B cell (primary cell): ENCODE data around the gene TYK2. TPM values are rescaled to one million over a fixed set of nuclear protein-coding genes. Genes with fewer than 3 reads are reported as not detected.

Experiments used
- ATAC-seq: fragments of 200-7000 bp; cut with Tn5 transposase; one replicate; pipeline ENCODE4 v1.10.0; 2021; ENCODE audit warnings: low read depth, mild to moderate bottlenecking, moderate number of reproducible peaks, moderate library complexity
- CTCF ChIA-PET: fragments of 350-600 bp; sonication (Branson Sonifier 250); formaldehyde crosslinking; loops from one replicate; lab custom pipeline; 2021; ENCODE audit warnings: antibody characterized with exemption, inconsistent platforms; lab: Charles Lee
- POLR2A ChIA-PET: fragments of 350-600 bp; sonication (Branson Sonifier 250); formaldehyde crosslinking; loops from one replicate; lab custom pipeline; 2021; ENCODE audit warnings: antibody characterized with exemption; lab: Charles Lee
- DNase-seq: peaks from one replicate; pipeline ENCODE4 v3.0.0; 2013
- H2AFZ ChIP-seq: 2 replicates; pipeline ENCODE4 v1.6.1; 2012; ENCODE audit warnings: mild to moderate bottlenecking, low read depth, low read length; ENCODE audit not compliant: insufficient read depth, poor library complexity, severe bottlenecking
- H3K27ac ChIP-seq, 2 donors: 1 replicate in 1 of 2; 2 replicates in 1 of 2; pipeline ENCODE4 v1.5.1; 2012 to 2013; ENCODE audit warnings: low read length in 2 of 2, mild to moderate bottlenecking in 2 of 2, moderate library complexity in 1 of 2
- H3K27me3 ChIP-seq, 4 experiments: fragments of 200-600 bp in 1 of 4; sonication (generic) in 1 of 4; replicated peaks in 1 of 4; 1 replicate in 2 of 4; 2 replicates in 2 of 4; pipeline versions ENCODE4 v1.6.1 to v1.7.0; 2013 to 2016; ENCODE audit warnings: low read length in 3 of 4, mild to moderate bottlenecking in 2 of 4, mixed read lengths in 1 of 4, moderate library complexity in 1 of 4; ENCODE audit not compliant: insufficient read depth in 4 of 4, control insufficient read depth in 3 of 4; ENCODE audit errors: control extremely low read depth in 1 of 4
- H3K36me3 ChIP-seq, 2 experiments: replicated peaks in 1 of 2; 1 replicate in 1 of 2; 2 replicates in 1 of 2; pipeline versions ENCODE4 v1.6.1 to v1.7.1; 2013; ENCODE audit warnings: low read length in 1 of 2; ENCODE audit not compliant: insufficient read depth in 2 of 2, control insufficient read depth in 1 of 2; ENCODE audit errors: control extremely low read depth in 1 of 2, extremely low read depth in 1 of 2
- H3K4me1 ChIP-seq, 2 donors: fragments of 200-600 bp in 1 of 2; sonication (generic) in 1 of 2; 1 replicate in 1 of 2; 2 replicates in 1 of 2; pipeline versions ENCODE4 v1.5.1 to v1.6.1; 2013 to 2017; ENCODE audit warnings: low read length in 2 of 2; ENCODE audit not compliant: control insufficient read depth in 2 of 2, insufficient read depth in 2 of 2
- H3K4me2 ChIP-seq: replicated peaks from 2 replicates; pipeline ENCODE3; 2012; ENCODE audit warnings: mild to moderate bottlenecking, low read depth, low read length; ENCODE audit not compliant: poor library complexity, severe bottlenecking
- H3K4me3 ChIP-seq, 5 experiments: fragments of 200-600 bp in 1 of 5; sonication (generic) in 1 of 5; 1 replicate in 3 of 5; 2 replicates in 2 of 5; pipeline versions ENCODE4 v1.5.1 to v1.7.0; 2011 to 2016; ENCODE audit warnings: low read length in 4 of 5, mild to moderate bottlenecking in 4 of 5, low read depth in 2 of 5, control low read depth in 1 of 5, moderate library complexity in 1 of 5; ENCODE audit not compliant: insufficient read depth in 1 of 5; ENCODE audit errors: control extremely low read depth in 1 of 5, extremely low read depth in 1 of 5
- H3K79me2 ChIP-seq: fragments of 200-600 bp; sonication (generic); one replicate; pipeline ENCODE4 v1.6.0; 2016; ENCODE audit warnings: low read length; ENCODE audit not compliant: control insufficient read depth, insufficient read depth
- H3K9ac ChIP-seq: fragments of 200-600 bp; sonication (generic); 2 replicates; pipeline ENCODE4 v1.6.1; 2017; ENCODE audit warnings: mild to moderate bottlenecking, low read length, moderate library complexity
- H3K9me3 ChIP-seq, 3 donors: one replicate each; pipeline versions ENCODE4 v1.6.1 to v1.7.1; 2013; ENCODE audit warnings: low read length in 2 of 3; ENCODE audit not compliant: control insufficient read depth in 2 of 3, insufficient read depth in 1 of 3; ENCODE audit errors: control extremely low read depth in 1 of 3
- H4K20me1 ChIP-seq: 2 replicates; pipeline ENCODE4 v1.6.0; 2012; ENCODE audit warnings: mild to moderate bottlenecking, low read length; ENCODE audit not compliant: insufficient read depth, control insufficient read depth, poor library complexity, severe bottlenecking
- H3K27ac Mint-ChIP-seq: one replicate; pipeline ENCODE4 v1.8.0; 2021; ENCODE audit warnings: mixed read lengths
- H3K27me3 Mint-ChIP-seq: one replicate; pipeline ENCODE4 v1.8.0; 2021; ENCODE audit warnings: mixed read lengths
- H3K4me1 Mint-ChIP-seq: one replicate; pipeline ENCODE4 v1.8.0; 2021; ENCODE audit warnings: mixed read lengths
- H3K4me3 Mint-ChIP-seq: one replicate; pipeline ENCODE4 v1.8.0; 2021; ENCODE audit warnings: mixed read lengths
- H3K9me3 Mint-ChIP-seq: one replicate; pipeline ENCODE4 v1.8.0; 2022; ENCODE audit warnings: mixed read lengths; ENCODE audit not compliant: insufficient read depth
- CTCF ChIP-seq: fragments of 200-600 bp; IDR thresholded peaks from one replicate; pipeline ENCODE4 v1.8.0; 2022; ENCODE audit warnings: antibody characterized with exemption, mild to moderate bottlenecking
- EZH2 ChIP-seq: IDR thresholded peaks from 2 replicates; pipeline ENCODE4 v1.6.1; 2012; ENCODE audit warnings: borderline replicate concordance, low read depth, mild to moderate bottlenecking, moderate library complexity, low read length; ENCODE audit not compliant: insufficient read depth, poor library complexity, severe bottlenecking
- WGBS: methylation state at CpG from one replicate; pipeline ENCODE4 v1.1.5; 2013; ENCODE audit warnings: missing lambda C conversion rate; ENCODE audit not compliant: insufficient coverage; 5-methylcytosine and 5-hydroxymethylcytosine counted together
- intact Hi-C: fragments of 100-400 bp; cut with micrococcal nuclease; formaldehyde crosslinking; loops from one replicate; pipeline ENCODE4 v1.10.0; 2022
- polyA plus RNA-seq: library from polyadenylated mRNA; depleted of rRNA; stranded (reverse); fragments of >200 nt; gene quantifications from 2 replicates; pipeline ENCODE4 v1.2.3, GENCODE V29; 2012
- total RNA-seq, 2 donors: library from RNA; stranded (reverse); fragments of 120-200 nt in 1 of 2; gene quantifications; 1 replicate in 1 of 2; 2 replicates in 1 of 2; pipeline versions ENCODE4 v1.2.3 to v1.2.4, GENCODE V29; 2013 to 2022

Gene TYK2
- total and polyA plus RNA-seq, 2 donors (not counting 1 experiment from before 2014, with no cell fraction given): 337 to 343 TPM

- H3K4me3 Mint-ChIP-seq: peak overlapping the region; percentile 74
- peak overlapping the region; percentile 67 for H3K27ac Mint-ChIP-seq
- no peak overlapping the region for H2AFZ ChIP-seq
- no peaks in the 10 kb centered on the region for H3K36me3 ChIP-seq
- peak overlapping the region in 2 of 5 experiments; percentile 23 to 47 for H3K4me3 ChIP-seq
- peaks cover 68 to 73% of the 10 kb centered on the region in 2 donors for H3K4me1 ChIP-seq
- H3K9ac ChIP-seq: peak overlapping the region; percentile 62
- peaks cover 62% of the 10 kb centered on the region for H3K4me1 Mint-ChIP-seq
- no peak for TF ChIP-seq CTCF
- peak; percentile 1 for TF ChIP-seq EZH2
- no peaks in the 10 kb centered on the region for H4K20me1 ChIP-seq
- CTCF ChIA-PET: interaction anchor here (0.6 to 18.8 kb wide), 9 partner anchors 9 to 317 kb away, joined by 3 to 282 read pairs (median 4); partner anchors contain the start of genes CDC37 and ICAM5
- H3K9me3 ChIP-seq: peaks cover 0 to 37% (median 0%) of the 10 kb centered on the region in 3 donors
- H3K27ac ChIP-seq: no peak overlapping the region
- intact Hi-C loops: loop anchor here (5.0 kb wide), 1 partner anchor 149 kb away; the partner anchor contains the start of genes CDKN2D and KRI1
- no peak for ATAC-seq
- peak; percentile 69 for DNase-seq
- POLR2A ChIA-PET: interaction anchor here (0.6 to 2.6 kb wide), 4 partner anchors 10 to 320 kb away, joined by 5 to 19 read pairs (median 8); partner anchors contain the start of gene CDC37
- H3K79me2 ChIP-seq: no peaks in the 10 kb centered on the region
- peak overlapping the region; percentile 79 for H3K4me2 ChIP-seq
- H3K27me3 ChIP-seq: peaks cover 0 to 64% (median 41%) of the 10 kb centered on the region in 4 experiments
- no peaks in the 10 kb centered on the region for H3K9me3 Mint-ChIP-seq
- WGBS: 3% methylated on average over 27 of the region's 32 CpGs
- H3K27me3 Mint-ChIP-seq: peaks cover 42% of the 10 kb centered on the region
Measured at GRCh38 chr19:10418485-10419199, 38.3 kb upstream of the TYK2 start.

GRCh38 chr19:10418235-10418484 lies 37.8 kb upstream of the TYK2 start:
- no peaks in the 10 kb centered on the region for H3K36me3 ChIP-seq
- H3K4me2 ChIP-seq: peak overlapping the region; percentile 79
- H3K4me1 ChIP-seq: peaks cover 64 to 73% of the 10 kb centered on the region in 2 donors
- intact Hi-C loops: loop anchor here (5.0 kb wide), 1 partner anchor 149 kb away; the partner anchor contains the start of genes CDKN2D and KRI1
- TF ChIP-seq EZH2: no peak
- TF ChIP-seq CTCF: no peak
- H3K4me1 Mint-ChIP-seq: peaks cover 58% of the 10 kb centered on the region
- H3K27me3 ChIP-seq: peaks cover 0 to 60% (median 38%) of the 10 kb centered on the region in 4 experiments
- ChIA-PET CTCF (interaction anchor here (0.6 to 18.8 kb wide), 10 partner anchors 10 to 316 kb away, joined by 3 to 282 read pairs (median 4); partner anchors contain the start of genes CDC37 and ICAM5), POLR2A (interaction anchor here (0.8 to 2.6 kb wide), 3 partner anchors 10 to 14 kb away, joined by 7 to 19 read pairs (median 8); partner anchors contain the start of gene CDC37)
- peak overlapping the region; percentile 74 for H3K4me3 Mint-ChIP-seq
- no peak overlapping the region for H3K27ac ChIP-seq
- no peak overlapping the region for H3K4me3 ChIP-seq
- no peaks in the 10 kb centered on the region for H3K9me3 Mint-ChIP-seq
- no peak for ATAC-seq
- H2AFZ ChIP-seq: no peak overlapping the region
- peak overlapping the region; percentile 56 for H3K27ac Mint-ChIP-seq
- 19% methylated on average over 2 of the region's 3 CpGs for WGBS
- peaks cover 38% of the 10 kb centered on the region for H3K27me3 Mint-ChIP-seq
- peaks cover 0 to 37% (median 0%) of the 10 kb centered on the region in 3 donors for H3K9me3 ChIP-seq
- no peaks in the 10 kb centered on the region for H4K20me1 ChIP-seq
- H3K79me2 ChIP-seq: no peaks in the 10 kb centered on the region
- DNase-seq: no peak
- no peak overlapping the region for H3K9ac ChIP-seq
